GM18858 (cell line): ENCODE measurements around the gene LUZP2.

ENCODE experiments used
- ATAC-seq: cut with Tn5 transposase; IDR thresholded peaks from one replicate; pipeline ENCODE4 v1.9.1; 2021; ENCODE audit not compliant: unreplicated experiment

The LUZP2 gene

GRCh38 chr11:25065746-25066145, 568.9 kb downstream of the LUZP2 start:
- no peak for ATAC-seq

GRCh38 chr11:25066706-25067105, 569.9 kb downstream of the LUZP2 start:
- no peak for ATAC-seq

DNA sequence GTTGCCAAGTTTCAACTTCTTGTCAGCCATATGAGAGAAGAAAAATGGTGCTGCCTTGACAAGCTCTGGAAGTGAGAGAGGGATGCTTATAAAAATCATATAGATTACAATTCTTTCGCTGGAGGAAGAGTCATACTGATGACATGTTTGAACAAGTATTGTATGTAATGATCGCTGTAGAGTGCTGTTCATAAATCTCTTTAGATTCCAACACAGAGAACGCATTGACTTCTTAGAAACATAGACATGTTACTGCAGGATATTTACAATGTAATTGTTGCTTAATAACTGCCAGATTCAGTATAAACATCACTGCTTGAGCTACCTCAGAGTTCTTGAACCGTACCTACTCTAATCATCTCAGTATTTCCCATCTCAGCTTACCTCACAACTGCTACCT, 571.6 kb downstream of the LUZP2 start:
- no peak for ATAC-seq

GRCh38 chr11:25094085-25094802, 597.4 kb downstream of the LUZP2 start:
- no peak for ATAC-seq

DNA sequence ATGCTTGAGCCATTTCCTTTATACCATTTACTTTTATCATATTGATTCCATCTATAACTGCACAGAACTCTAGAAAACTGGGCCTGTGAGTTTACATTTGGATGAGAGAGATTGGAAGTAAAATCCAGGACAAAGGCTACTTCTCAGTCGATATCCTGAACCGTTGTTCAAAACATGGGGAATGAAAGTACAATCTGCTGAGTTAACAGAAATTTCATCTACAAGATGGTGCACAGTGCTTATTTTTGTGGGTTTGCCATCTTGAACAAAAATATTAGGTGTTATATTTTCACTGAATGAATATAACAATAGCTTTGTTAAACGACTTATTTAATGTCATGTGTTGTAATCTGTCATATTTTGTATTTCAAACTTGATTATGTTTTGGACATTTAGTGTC, 622.6 kb downstream of the LUZP2 start:
- ATAC-seq, result no peak
